K562 (cell line): ENCODE data around the gene HIVEP2. TPM values are rescaled to one million over a fixed set of nuclear protein-coding genes. Genes with fewer than 3 reads are reported as not detected.

Experiments
- ATAC-seq: fragments of 200-7000 bp; cut with Tn5 transposase; 3 replicates; pipeline ENCODE4 v1.9.1; 2020; ENCODE audit warnings: moderate library complexity
- BruUV-seq: library from RNA; stranded (reverse); fragments of 400-500 nt; replicated peaks from 2 replicates; lab custom pipeline; 2021; lab: Mats Ljungman, UMichigan
- CTCF ChIA-PET: fragments of 300-600 bp; formaldehyde crosslinking; extraction: SDS; loops from one replicate; lab custom pipeline; 2021; ENCODE audit warnings: low intra/inter-chr PET ratio; lab: Yijun Ruan, JAX
- POLR2A ChIA-PET: fragments of 300-600, 350-650 bp; sonication (Branson Sonifier 250); formaldehyde crosslinking; extraction: SDS; loops from one replicate; lab custom pipeline; 2021; ENCODE audit warnings: antibody characterized with exemption, inconsistent platforms; lab: Yijun Ruan, JAX
- DNase-seq, 4 experiments: peaks; one replicate each; pipeline versions ENCODE4 v3.0.0 to v3.0.0-alpha.2; 2011 to 2018; ENCODE audit warnings: low spot score in 3 of 4, mixed read lengths in 3 of 4; ENCODE audit errors: extremely low read depth in 1 of 4
- FAIRE-seq: peaks from 2 replicates; lab custom pipeline; 2011; peaks lifted over from hg19 to GRCh38; lab: Jason Lieb, UNC
- H2AFZ ChIP-seq: 2 replicates; pipeline ENCODE4 v1.6.0; 2011; ENCODE audit warnings: low read depth, low read length, control low read depth, inconsistent platforms
- H3K27ac ChIP-seq: fragments of 200-600 bp; 3 replicates; pipeline ENCODE4 v1.8.0; 2011; ENCODE audit warnings: low read depth, mild to moderate bottlenecking, control low read depth, inconsistent platforms, low read length, moderate library complexity, mixed read lengths; ENCODE audit errors: extremely low read depth
- H3K27me3 ChIP-seq, 2 experiments: fragments of 300-600 bp in 1 of 2; 2 replicates in 1 of 2; 3 replicates in 1 of 2; pipeline versions ENCODE4 v1.6.0 to v1.8.0; 2011; ENCODE audit warnings: inconsistent platforms in 2 of 2, low read length in 2 of 2, mild to moderate bottlenecking in 1 of 2, mixed read lengths in 1 of 2, moderate library complexity in 1 of 2; ENCODE audit not compliant: control insufficient read depth in 2 of 2, insufficient read depth in 2 of 2
- H3K36me3 ChIP-seq: fragments of 300-600 bp; 3 replicates; pipeline ENCODE4 v1.8.0; 2011; ENCODE audit warnings: mild to moderate bottlenecking, low read length, inconsistent platforms; ENCODE audit not compliant: control insufficient read depth, insufficient read depth
- H3K4me1 ChIP-seq, 2 experiments: fragments of 200-600 bp in 1 of 2; replicated peaks in 1 of 2; 2 replicates in 1 of 2; 3 replicates in 1 of 2; pipeline versions ENCODE4 v1.5.1 to v1.8.0; 2011; ENCODE audit warnings: inconsistent platforms in 2 of 2, low read length in 2 of 2, mild to moderate bottlenecking in 1 of 2, mixed read lengths in 1 of 2, moderate library complexity in 1 of 2; ENCODE audit not compliant: control insufficient read depth in 2 of 2, insufficient read depth in 2 of 2
- H3K4me2 ChIP-seq: 2 replicates; pipeline ENCODE4 v1.6.1; 2011; ENCODE audit warnings: low read length, control low read depth, inconsistent platforms, mixed read lengths; ENCODE audit not compliant: insufficient read depth
- H3K4me3 ChIP-seq: fragments of 200-600 bp; sonication (generic), shearing (Covaris generic); 2 replicates; pipeline ENCODE4 v1.5.1; 2016; ENCODE audit warnings: control low read depth, inconsistent platforms
- H3K79me2 ChIP-seq: fragments of 200-600 bp; 3 replicates; pipeline ENCODE4 v1.8.0; 2011; ENCODE audit warnings: low read length, inconsistent platforms; ENCODE audit not compliant: control insufficient read depth, insufficient read depth
- H3K9ac ChIP-seq, 2 experiments: 2 replicates each; pipeline versions ENCODE4 v1.6.0 to v1.6.1; 2011; ENCODE audit warnings: low read depth in 2 of 2, low read length in 2 of 2, control low read depth in 1 of 2, inconsistent platforms in 1 of 2, mild to moderate bottlenecking in 1 of 2, mixed read lengths in 1 of 2; ENCODE audit not compliant: insufficient read depth in 1 of 2
- H3K9me1 ChIP-seq: one replicate; pipeline ENCODE4 v1.6.0; 2011; ENCODE audit warnings: inconsistent platforms, mild to moderate bottlenecking, low read length, moderate library complexity; ENCODE audit not compliant: control insufficient read depth, insufficient read depth
- H3K9me3 ChIP-seq: replicated peaks from 2 replicates; pipeline ENCODE4 v1.5.1; 2011; ENCODE audit warnings: low read depth, low read length, inconsistent platforms; ENCODE audit not compliant: control insufficient read depth, insufficient read depth
- H4K20me1 ChIP-seq: replicated peaks from 2 replicates; pipeline ENCODE4 v1.6.1; 2011; ENCODE audit warnings: low read length, inconsistent platforms, mixed read lengths; ENCODE audit not compliant: control insufficient read depth, insufficient read depth
- BDP1 ChIP-seq: IDR thresholded peaks from 3 replicates; pipeline ENCODE4 v1.6.1; 2011; ENCODE audit not compliant: insufficient read length, insufficient read depth
- CCNT2 ChIP-seq: IDR thresholded peaks from 2 replicates; pipeline ENCODE4 v1.6.1; 2011; ENCODE audit warnings: borderline replicate concordance, low read depth, mild to moderate bottlenecking, moderate library complexity, mixed read lengths, low read length; ENCODE audit not compliant: insufficient read length; ENCODE audit errors: extremely low read depth
- E2F4 ChIP-seq: sonication (generic); formaldehyde crosslinking; IDR thresholded peaks from 2 replicates; pipeline ENCODE4 v1.8.0; 2022; ENCODE audit warnings: mild to moderate bottlenecking, low read depth, missing genetic modification reagents
- GABPB2 ChIP-seq: fragments of 250-450 bp; sonication (Bioruptor Pico); conservative IDR thresholded peaks from 2 replicates; pipeline ENCODE4 v1.5.1; 2021; ENCODE audit warnings: mild to moderate bottlenecking
- POLR2G ChIP-seq: fragments of 200-400 bp; formaldehyde crosslinking; IDR thresholded peaks from 2 replicates; pipeline ENCODE4 v1.6.1; 2017; ENCODE audit warnings: low read depth, mild to moderate bottlenecking, antibody characterized with exemption, low read length, moderate library complexity
- POLR3G ChIP-seq: IDR thresholded peaks from 2 replicates; pipeline ENCODE4 v1.6.1; 2011; ENCODE audit not compliant: insufficient read length, insufficient replicate concordance; ENCODE audit errors: extremely low read depth
- SRF ChIP-seq, 2 experiments: fragments of 250-450, 450-650 bp in 1 of 2; sonication (Bioruptor Pico) in 1 of 2; sonication (generic) in 1 of 2; formaldehyde crosslinking; IDR thresholded peaks; 2 replicates each; pipeline versions ENCODE4 v1.5.0 to v1.5.1; 2020 to 2022; ENCODE audit warnings: mild to moderate bottlenecking in 1 of 2, missing genetic modification reagents in 1 of 2
- ZNF644 ChIP-seq: fragments of 200-800 bp; sonication (Bioruptor generic); IDR thresholded peaks from 2 replicates; pipeline ENCODE4 v1.6.1; 2016; ENCODE audit warnings: low read depth, missing genetic modification characterization, missing compliant biosample characterization
- ZNF75A ChIP-seq: fragments of 450-650 bp; formaldehyde crosslinking; IDR thresholded peaks from 2 replicates; pipeline ENCODE4 v1.4.0; 2020; ENCODE audit warnings: mild to moderate bottlenecking
- ZNF785 ChIP-seq: fragments of 250-450 bp; sonication (Bioruptor Pico); IDR thresholded peaks from 2 replicates; pipeline ENCODE4 v1.4.0; 2020; ENCODE audit warnings: mild to moderate bottlenecking
- WGBS: fragments of 100-300 bp; shearing (Covaris generic); methylation state at CpG from one replicate; pipeline ENCODE4 v1.1.6; 2016; ENCODE audit warnings: low coverage, mixed read lengths; ENCODE audit not compliant: insufficient coverage; ENCODE audit errors: missing lambda C conversion rate; 5-methylcytosine and 5-hydroxymethylcytosine counted together
- in situ Hi-C: fragments of 300-500 bp; cut with MboI; formaldehyde crosslinking; loops from 4 replicates; pipeline ENCODE4 v1.15.0; 2018; ENCODE audit warnings: inconsistent platforms, mixed read lengths
- intact Hi-C: fragments of 100-400 bp; cut with micrococcal nuclease; formaldehyde crosslinking; loops from 2 replicates; pipeline ENCODE4 v1.14.2; 2022
- polyA plus RNA-seq, 8 experiments: library from polyadenylated mRNA; depleted of rRNA in 4 of 8; stranded (reverse) in 5 of 8; unstranded in 3 of 8; fragments of >200 nt; fragmentation: Nextera tagmentation in 2 of 8; fragmentation: Illumina TruSeq in 1 of 8; extraction: Ambion mirVana in 2 of 8; extraction: Trizol in 1 of 8; gene quantifications; 2 replicates each; pipeline versions ENCODE4 v1.2.1 to v1.2.3, GENCODE V29; 2011 to 2014; ENCODE audit warnings: inconsistent platforms in 1 of 8, missing spikeins in 1 of 8
- total RNA-seq, 7 experiments: library from RNA; depleted of rRNA in 6 of 7; stranded (reverse); fragments of >200 nt in 6 of 7; fragmentation: Illumina TruSeq in 2 of 7; extraction: Trizol in 2 of 7; gene quantifications; 2 replicates each; pipeline versions ENCODE4 v1.2.1 to v1.2.3, GENCODE V29; 2011 to 2021; ENCODE audit warnings: low replicate concordance in 1 of 7
- TF ChIP-seq, protein P1 (sequence below): fragments of 450-650 bp; IDR thresholded peaks from 2 replicates; pipeline ENCODE4 v1.6.1; 2016
- TF ChIP-seq, protein P2 (sequence below), 2 experiments: fragments of 250-450 bp in 1 of 2; fragments of 450-650 bp in 1 of 2; sonication (Bioruptor Pico) in 1 of 2; IDR thresholded peaks; 2 replicates each; pipeline versions ENCODE4 v1.6.1 to v1.8.0; 2016 to 2021; ENCODE audit warnings: mild to moderate bottlenecking in 2 of 2, moderate library complexity in 2 of 2, missing compliant biosample characterization in 1 of 2, missing genetic modification characterization in 1 of 2
- TF ChIP-seq, protein P3 (sequence below), 2 experiments: fragments of 450-650 bp in 1 of 2; sonication (generic) in 1 of 2; formaldehyde crosslinking in 1 of 2; IDR thresholded peaks in 1 of 2; conservative IDR thresholded peaks in 1 of 2; 2 replicates each; pipeline versions ENCODE4 v1.6.1 to v1.8.1; 2016 to 2023; ENCODE audit warnings: mild to moderate bottlenecking in 2 of 2, moderate library complexity in 2 of 2, inconsistent platforms in 1 of 2, missing genetic modification reagents in 1 of 2

Gene HIVEP2
- total and polyA plus RNA-seq, 9 of the 15 experiments (the other 6 are each of a cell fraction or from before 2014, with no cell fraction given) = under 0.01 to 1.2 (median 0.31) TPM

DNA sequence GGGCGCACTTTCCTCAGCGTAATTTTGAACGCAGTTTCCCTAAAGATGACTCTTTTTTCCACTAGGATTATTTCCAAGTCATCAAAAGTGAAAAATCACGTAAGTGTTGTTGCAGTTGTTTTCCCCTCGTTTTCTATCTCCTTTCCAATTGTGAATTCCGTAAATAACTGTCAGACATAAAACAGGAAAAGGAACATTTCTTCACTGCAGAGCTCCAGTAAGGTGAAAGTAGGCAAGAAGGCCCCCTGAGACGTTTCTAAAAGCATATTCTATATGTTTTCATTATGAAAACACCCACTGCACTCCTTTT, 17.8 kb downstream of the HIVEP2 start (continued):
- TF ChIP-seq POLR3G (no peak), GABPB2 (CRISPR knock-in tag) (no peak), BDP1 (no peak), POLR2G (no peak), SRF (CRISPR knock-in tag; IDR thresholded peaks at IDR 0.05) (no peak), ZNF75A (no peak)
- TF ChIP-seq, protein P1, sequence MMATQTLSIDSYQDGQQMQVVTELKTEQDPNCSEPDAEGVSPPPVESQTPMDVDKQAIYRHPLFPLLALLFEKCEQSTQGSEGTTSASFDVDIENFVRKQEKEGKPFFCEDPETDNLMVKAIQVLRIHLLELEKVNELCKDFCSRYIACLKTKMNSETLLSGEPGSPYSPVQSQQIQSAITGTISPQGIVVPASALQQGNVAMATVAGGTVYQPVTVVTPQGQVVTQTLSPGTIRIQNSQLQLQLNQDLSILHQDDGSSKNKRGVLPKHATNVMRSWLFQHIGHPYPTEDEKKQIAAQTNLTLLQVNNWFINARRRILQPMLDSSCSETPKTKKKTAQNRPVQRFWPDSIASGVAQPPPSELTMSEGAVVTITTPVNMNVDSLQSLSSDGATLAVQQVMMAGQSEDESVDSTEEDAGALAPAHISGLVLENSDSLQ = no peak
- TF ChIP-seq, all 486 proteins: peak for 0

DNA sequence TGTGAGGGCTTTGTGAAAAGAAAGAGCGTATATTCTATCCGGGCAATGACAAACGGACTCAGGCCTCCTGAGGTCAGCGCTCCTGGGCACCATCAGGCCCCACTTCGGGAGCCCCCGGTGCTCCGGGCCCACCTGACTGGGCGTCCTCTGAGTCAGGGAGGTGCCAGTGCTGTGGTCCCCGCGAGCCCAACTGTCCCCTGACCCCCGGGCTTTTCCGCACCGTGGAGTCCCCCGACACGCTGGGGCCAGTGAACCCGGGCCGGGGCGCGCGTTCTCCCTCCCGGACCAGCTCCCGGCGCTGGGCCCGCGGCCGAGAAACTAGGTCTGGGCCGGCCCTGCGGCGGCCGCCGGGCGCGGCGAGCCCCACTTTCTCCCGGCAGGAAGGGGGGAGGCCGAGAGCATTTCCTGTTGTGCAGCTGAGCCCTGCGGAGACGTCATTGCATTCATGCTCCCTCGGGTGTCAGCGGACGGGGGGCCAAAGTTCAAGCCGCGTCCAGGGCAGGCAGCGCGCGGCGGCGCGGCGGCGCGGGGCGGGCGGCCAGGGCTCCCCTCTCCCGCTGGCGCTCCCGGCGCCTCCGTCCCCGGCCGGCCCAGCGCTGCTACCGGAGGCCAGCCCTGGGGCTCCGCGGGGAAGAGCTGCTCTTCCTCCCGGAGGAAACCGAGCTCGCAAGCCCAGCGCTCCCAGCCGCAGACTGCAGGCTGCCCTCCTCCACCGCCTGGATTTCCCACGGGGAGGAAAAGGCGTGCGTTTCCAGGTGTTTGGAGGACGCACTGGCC, 18.3 kb downstream of the HIVEP2 start:
- no peak for FAIRE-seq
- CTCF ChIA-PET = interaction anchor here (0.6 kb wide), 1 partner anchor 14 kb away, joined by 3 read pairs; no protein-coding TSS in a partner anchor
- DNase-seq = peak; percentile 18 to 60 (median 38)
- no peak for TF ChIP-seq ZNF785 (CRISPR knock-in tag)
- TF ChIP-seq, protein P2, sequence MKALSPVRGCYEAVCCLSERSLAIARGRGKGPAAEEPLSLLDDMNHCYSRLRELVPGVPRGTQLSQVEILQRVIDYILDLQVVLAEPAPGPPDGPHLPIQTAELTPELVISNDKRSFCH (CRISPR knock-in tag; IDR thresholded peaks at IDR 0.05) = no peak
- TF ChIP-seq, protein P2 (tag; IDR thresholded peaks at IDR 0.05) = peak; percentile 58; the same call in 1 of the 2 replicates
- TF ChIP-seq, protein P3, sequence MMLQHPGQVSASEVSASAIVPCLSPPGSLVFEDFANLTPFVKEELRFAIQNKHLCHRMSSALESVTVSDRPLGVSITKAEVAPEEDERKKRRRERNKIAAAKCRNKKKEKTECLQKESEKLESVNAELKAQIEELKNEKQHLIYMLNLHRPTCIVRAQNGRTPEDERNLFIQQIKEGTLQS (IDR thresholded peaks at IDR 0.05) = no peak
- TF ChIP-seq, protein P3 (CRISPR knock-in tag; conservative IDR thresholded peaks at IDR 0.05) = no peak
- no peak for TF ChIP-seq CCNT2
- no peak for TF ChIP-seq ZNF644 (tag)
- no peak for TF ChIP-seq E2F4 (CRISPR knock-in tag)

More for the DNA sequence above, 18.3 kb downstream of the HIVEP2 start:
- Histone ChIP-seq H3K79me2 (no peaks in the 10 kb centered on the region), H3K9me3 (no peaks in the 10 kb centered on the region), H3K4me2 (peak overlapping the region; percentile 66), H3K9me1 (no peaks in the 10 kb centered on the region), H3K9ac (peak overlapping the region in 1 of 2 experiments; percentile 82; a peak in 2 of 4 replicates), H3K27ac (no peak overlapping the region), H3K4me1 (peaks cover 0 to 10% of the 10 kb centered on the region in 2 experiments; a peak in 3 of 5 replicates), H2AFZ (peak overlapping the region; percentile 69), H4K20me1 (no peaks in the 10 kb centered on the region), H3K36me3 (no peaks in the 10 kb centered on the region), H3K27me3 (peaks cover 18 to 22% of the 10 kb centered on the region in 2 experiments), H3K4me3 (peak overlapping the region; percentile 33)
- in situ Hi-C loops = no loop called here
- POLR2A ChIA-PET = interaction anchor here (0.7 kb wide), 1 partner anchor 564 kb away, joined by 3 read pairs; no protein-coding TSS in a partner anchor
- intact Hi-C loops = loop anchor here (10.0 kb wide), 1 partner anchor 348 kb away; no protein-coding TSS in a partner anchor
- WGBS = 11% methylated on average over 51 of the region's 75 CpGs
- no TSS peak for BruUV-seq
- ATAC-seq = peak; percentile 86
